Left renal cortex interstitium (tissue), 4 donors: Measurements from ENCODE around the gene EBF4. TPM values are rescaled to one million over a fixed set of nuclear protein-coding genes. Genes with fewer than 3 reads are reported as not detected.

Source experiments
- DNase-seq, 4 donors: peaks; one replicate each; pipeline ENCODE4 v3.0.0-alpha.2; 2013; ENCODE audit warnings: low read depth in 4 of 4, low spot score in 2 of 4, missing footprints in 1 of 4
- polyA plus RNA-seq, 4 donors: library from polyadenylated mRNA; unstranded; fragments of 120-200 nt; gene quantifications; one replicate each; pipeline ENCODE4 v1.2.1, GENCODE V29; 2013; ENCODE audit not compliant: insufficient read length in 4 of 4

EBF4 gene
- polyA plus RNA-seq = 10 to 100 TPM; 25.8 to 45.1 (median 37.8) TPM

GRCh38 chr20:2692036-2692885 is at the start of gene EBF4:
EBF4 (plus strand) TSS chr20:2692780; CDS start chr20:2693646, 866 bp downstream.
- peak in 3 of 4 donors; percentile 27 to 48 (median 36) for DNase-seq

GRCh38 chr20:2643708-2644107 is 48.9 kb upstream of the EBF4 start:
- no peak for DNase-seq

- DNase-seq = peak; percentile 81 to 87 (median 85)
Measured at GRCh38 chr20:2651772-2652723, 40.5 kb upstream of the EBF4 start, which contains the start of gene NOP56. NOP56 (plus strand) TSS chr20:2652632; CDS start chr20:2652661, 29 bp downstream.

GRCh38 chr20:2652724-2653555 is 39.6 kb upstream of the EBF4 start:
- DNase-seq = peak in 2 of 4 donors; percentile 23 to 29

- DNase-seq = no peak
Measured at GRCh38 chr20:2653556-2654383, 38.8 kb upstream of the EBF4 start.

GRCh38 chr20:2654384-2654822 is 38.2 kb upstream of the EBF4 start:
- no peak for DNase-seq

GRCh38 chr20:2654831-2655230 is 37.7 kb upstream of the EBF4 start:
- no peak for DNase-seq

GRCh38 chr20:2655331-2656116 is 37.1 kb upstream of the EBF4 start:
- no peak for DNase-seq

- DNase-seq = no peak
Measured at GRCh38 chr20:2656471-2657117, 36.0 kb upstream of the EBF4 start.

GRCh38 chr20:2657241-2657640 is 35.3 kb upstream of the EBF4 start:
- DNase-seq = no peak

- no peak for DNase-seq
Measured at GRCh38 chr20:2657674-2658073, 34.9 kb upstream of the EBF4 start.

GRCh38 chr20:2658414-2659354 is 33.9 kb upstream of the EBF4 start:
- no peak for DNase-seq

GRCh38 chr20:2659547-2659946 is 33.0 kb upstream of the EBF4 start:
- no peak for DNase-seq

- DNase-seq = no peak
Measured at GRCh38 chr20:2663364-2663886, 29.2 kb upstream of the EBF4 start.

- DNase-seq = peak in 3 of 4 donors; percentile 67 to 89 (median 85)
Measured at GRCh38 chr20:2663887-2664719, 28.5 kb upstream of the EBF4 start, which contains the start of gene IDH3B. IDH3B (minus strand) TSS chr20:2664216; CDS start chr20:2664188, 28 bp downstream.

- DNase-seq = no peak
Measured at GRCh38 chr20:2671977-2672376, 20.6 kb upstream of the EBF4 start.
